ENCODE results near the gene ECHS1.
"Not testable (repeated sequence)": the region's sequence is repeated elsewhere in the genome, so short reads cannot be mapped to it uniquely, and the experiment has no call there.

Gene ECHS1

DNA sequence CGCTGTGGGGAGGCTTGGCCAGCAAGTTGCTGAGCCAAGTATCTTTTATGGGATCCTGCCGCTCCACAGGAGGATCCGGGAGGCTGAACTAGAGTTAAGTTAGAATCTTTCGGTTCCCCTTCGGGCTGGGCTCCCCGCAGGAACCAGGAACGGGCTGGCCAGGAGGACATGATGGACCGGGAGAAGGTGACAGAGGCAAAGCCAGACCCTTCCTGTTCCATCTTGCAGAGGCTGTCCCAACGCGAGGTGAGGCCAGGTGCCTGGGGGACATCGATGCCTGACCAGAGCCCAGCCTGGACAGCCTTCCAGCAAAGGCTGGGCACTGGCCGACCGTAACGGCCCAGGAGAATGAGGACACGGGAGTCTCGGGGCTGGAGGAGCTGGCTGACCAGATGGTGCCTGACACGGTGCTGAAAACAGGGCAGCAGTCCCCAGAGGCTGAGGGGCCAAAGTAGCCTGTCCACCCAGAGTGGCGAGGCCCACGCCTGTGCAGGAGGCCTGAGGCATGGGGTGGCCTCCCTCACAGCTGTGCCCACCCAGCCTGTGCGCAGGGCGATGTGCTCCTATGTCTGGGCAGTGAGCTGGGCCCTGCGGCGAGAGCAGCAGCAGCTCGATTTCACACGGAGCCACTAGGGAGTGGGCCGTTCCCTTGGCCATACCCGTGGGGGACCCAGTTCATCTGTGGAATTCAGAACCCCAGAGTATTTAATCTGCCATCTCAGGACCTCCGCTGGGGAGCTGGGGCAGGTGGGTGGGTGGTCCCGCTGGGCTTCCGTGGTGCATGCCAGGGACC, 4.1 kb upstream of the ECHS1 start:
- DNase-seq = no peak

DNA sequence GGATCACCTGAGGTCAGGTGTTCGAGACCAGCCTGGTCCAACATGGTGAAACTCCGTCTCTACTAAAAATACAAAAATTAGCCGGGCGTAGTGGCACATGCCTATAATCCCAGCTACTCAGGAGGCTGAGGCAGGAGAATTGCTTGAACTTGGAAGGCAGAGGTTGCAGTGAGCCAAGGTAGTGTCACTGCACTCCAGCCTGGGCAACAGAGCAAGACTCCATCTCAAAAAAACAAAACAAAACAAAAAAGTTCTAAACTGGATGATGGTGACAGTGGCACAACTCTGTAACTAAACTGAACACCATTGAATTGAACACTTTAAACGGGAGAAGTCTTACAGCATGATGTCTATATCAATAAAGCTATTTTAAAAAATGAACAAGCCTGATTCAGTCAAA, 3.0 kb upstream of the ECHS1 start:
- DNase-seq = not testable (repeated sequence)

DNA sequence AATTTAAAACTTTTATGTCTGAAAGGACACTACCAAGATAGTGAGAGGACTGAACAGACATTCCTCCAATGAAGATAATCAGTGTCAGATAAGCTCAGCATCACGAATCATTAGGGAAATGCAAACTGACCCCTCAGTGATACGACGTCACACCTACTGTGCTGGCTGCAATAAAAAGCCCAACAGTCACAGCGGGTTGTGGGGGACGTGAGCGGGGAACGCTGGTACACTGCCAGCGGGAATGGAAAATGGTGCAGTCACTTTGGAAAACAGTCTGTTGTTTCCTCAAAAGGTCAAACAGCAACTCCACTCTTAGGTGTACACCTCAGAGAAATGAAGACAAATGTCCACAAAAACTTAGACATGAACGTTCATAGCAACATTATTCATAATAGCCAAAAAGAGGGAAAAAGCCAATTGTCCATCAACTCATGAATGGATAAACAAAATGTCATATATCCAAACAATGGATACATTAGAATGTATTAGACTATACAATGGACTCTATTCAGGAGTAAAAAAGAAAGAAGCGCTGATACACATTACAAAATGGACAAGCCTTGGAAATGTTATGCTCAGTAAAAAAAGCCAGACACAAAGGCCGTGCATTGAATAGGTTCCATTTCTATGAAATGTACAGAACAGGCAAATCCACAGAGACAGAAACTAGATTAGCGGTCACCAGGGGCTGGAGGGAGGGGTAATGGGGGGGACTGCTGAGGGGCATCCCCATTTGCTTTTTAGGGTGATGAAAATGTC, 2.4 kb upstream of the ECHS1 start:
- DNase-seq = no peak

DNA sequence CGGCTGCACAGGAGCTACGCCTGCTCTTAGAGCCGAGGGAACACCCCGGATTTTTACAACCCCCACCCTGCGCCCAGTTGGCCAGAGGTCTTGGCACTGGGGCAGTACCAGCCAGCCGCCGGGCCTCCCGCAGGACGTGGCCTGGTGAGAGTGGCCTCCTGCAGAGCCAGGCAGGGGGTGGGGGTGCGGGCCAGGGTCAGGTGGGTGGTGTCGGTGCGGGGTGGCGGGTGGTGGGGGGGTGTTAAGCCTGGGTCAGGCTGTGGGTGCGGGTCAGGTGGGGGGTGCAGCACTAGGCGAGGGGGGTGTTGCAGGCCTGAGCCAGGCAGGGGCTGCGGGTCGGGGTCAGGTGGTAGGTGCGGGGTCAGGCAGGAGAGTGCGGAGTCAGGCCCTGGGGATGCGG, 647 bp downstream of the ECHS1 start:
- DNase-seq = no peak

DNA sequence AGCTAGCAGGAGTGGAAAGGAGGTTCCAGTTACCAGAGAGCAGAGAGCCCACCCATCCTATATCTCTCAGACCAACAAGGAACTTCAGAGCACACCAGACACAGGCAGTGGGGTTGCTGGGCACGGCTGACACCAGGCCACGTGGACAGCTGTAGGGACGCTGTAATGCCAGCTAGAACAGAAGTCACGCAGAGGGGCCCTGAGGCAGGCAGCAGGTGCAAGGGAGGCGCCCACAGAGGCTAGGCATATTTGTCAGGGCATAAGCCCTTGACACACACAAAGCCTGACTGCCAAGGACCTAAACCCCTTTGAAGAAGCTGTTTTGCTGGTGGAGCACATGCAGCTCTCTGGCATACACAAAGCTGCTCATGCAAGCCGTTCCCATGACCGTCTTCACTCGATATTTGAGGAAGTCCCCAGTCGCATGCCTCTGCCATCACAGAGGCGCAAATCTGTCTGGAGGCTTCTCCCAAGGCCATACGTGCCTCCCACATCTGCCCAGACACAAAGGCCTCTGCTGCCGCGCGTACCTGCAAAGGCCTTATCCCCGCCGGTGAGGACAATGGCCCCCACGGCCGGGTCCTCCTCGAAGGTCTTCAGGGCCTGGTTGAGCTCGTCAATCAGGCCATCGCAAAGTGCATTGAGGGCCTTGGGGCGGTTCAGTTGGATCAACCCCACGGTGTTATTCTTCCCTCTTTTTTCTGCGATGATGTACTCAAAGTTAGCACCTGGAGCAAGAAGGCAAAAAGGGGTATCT, 2.9 kb downstream of the ECHS1 start:
- DNase-seq = no peak

DNA sequence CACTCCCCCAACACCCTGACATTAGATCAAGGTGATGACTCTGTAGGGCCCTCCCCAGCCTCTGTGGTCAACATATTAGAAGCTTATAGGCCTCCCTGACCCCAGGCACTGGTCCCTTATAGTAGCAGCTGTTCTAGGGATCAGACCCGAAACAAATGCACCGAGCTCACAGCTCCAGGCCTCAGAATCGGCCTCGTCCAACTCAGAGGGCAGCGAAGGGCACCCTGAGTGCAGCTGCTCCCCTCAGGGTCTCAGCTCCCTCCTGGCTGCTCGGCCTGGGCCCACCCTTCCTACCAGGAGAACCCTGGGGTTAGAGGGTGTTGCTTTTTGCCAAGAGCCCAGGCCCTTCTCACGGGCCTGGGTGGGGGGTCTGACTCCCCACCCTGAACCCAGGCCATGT, 5.0 kb downstream of the ECHS1 start:
- DNase-seq = no peak

DNA sequence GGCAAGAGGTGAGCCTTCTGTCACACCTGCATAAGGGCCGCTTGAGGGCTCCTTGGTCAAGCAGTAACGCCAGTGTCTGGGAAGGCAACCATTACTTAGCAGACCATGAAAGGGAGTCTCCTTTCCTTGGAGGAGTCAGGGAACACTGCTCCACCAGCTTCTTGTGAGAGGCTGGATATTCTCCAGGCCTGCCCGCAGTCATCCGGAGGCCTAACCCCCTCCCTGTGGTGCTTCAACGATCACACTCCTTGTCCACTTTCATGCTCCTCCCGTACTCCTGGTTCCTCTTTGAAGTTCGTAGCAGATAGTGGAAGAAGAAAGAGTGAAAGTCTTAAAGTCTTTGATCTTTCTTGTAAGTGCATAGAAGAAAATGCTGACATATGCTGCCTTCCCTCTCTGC, 5.7 kb downstream of the ECHS1 start:
- not testable (repeated sequence) for DNase-seq

DNA sequence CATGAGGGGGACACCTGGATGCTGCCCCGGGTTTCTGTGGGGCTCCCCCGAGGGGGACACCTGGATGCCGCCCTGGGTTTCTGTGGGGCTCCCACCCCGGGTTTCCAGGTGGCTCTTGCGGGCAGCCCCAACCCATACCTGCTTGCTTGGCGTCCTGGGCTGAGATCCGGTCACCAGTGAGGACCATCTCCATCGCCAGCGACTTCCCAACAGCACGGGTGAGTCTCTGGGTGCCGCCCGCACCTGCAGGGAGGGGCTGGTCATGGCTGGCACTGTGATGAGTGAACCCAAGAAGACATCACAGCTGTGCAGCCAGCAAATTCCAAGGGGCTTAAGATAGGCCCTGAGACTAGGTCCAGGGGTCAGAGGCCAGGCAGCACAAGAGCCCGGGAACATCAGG, 6.4 kb downstream of the ECHS1 start:
- no peak for DNase-seq

DNA sequence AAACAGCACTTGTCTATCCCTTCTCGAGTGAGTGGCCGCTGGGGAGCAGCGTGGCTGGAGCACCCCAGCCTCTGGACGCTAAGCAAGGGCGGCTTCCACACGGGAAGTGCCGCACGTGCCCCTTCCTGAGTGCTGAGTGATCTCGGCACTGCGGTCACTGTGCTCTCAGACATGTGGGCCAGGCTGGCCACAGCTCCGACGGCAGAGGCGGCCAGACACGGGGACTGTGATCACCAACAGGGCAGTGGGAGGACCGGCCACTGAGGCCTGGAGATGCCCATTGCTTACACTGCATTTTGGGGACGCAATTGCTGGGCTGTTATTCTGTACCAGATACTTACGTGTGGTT, 7.0 kb downstream of the ECHS1 start:
- DNase-seq = no peak

DNA sequence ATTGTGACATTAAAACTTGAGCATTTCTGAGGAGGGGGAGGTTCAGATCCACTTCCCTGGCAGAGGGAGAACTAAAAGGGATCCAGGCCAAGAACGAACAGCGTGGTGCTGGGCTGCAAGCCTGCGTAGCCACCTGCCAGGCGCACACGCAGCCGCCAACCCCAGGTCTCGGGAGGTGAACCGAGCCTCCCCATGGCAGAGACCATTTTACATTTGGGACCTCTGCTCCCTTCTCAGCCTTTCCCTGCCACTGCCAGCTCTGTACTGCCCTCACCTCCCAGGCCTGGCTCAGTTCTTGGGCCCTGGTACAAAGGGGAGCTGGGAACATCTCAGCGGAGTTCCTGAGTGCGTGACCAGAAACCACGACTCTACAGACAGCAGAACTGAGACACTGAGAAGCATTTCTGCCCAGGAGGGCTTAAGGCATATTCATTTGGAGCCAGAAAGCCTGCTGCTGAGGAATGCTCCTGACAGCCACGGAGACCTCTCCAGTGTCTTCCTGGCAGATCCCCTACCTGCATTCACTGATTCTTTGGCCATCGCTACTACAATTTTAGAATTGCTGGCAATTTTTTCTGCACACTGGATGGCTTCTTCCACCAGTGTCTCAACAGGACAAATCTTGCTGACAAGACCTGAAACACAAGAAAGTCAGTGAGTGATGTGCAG, 7.6 kb downstream of the ECHS1 start:
- DNase-seq = no peak

DNA sequence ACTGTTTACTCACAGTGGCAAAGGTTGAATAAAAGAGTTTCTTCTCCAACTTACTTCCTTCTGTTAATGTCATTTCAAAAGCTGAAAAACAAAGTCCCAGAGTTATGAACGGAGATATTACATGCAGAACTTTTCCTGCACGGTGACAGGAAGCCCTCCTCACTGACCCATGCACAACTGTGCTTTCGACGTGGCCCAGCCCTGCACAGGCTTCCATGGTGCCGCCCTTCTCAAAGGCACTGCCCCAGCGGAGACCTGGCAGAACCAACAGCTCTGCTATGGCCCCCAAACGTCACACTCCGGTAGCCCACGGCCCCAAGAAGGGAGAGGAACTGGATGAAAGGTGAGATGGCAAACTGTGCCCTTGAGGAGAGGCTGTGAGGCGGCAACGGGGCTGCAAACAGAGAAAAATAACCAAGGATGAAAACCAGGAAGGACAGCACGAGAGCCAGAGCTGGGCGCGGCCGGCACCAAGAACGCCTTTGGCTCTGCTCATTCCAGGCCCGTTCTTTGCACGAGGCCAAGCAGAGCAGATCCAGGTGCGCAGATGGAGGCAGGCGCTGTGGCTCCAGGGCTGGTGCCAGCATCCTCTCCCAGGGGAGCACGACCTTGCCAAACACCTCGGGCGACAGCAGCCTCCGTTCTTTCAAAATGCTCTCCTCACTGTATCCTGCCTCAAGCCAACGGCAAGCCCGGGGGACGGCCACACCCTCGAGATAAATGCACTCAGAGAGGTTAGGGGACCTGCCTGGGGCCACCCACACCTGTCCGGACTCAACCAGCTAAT, 8.3 kb downstream of the ECHS1 start:
- DNase-seq = no peak

DNA sequence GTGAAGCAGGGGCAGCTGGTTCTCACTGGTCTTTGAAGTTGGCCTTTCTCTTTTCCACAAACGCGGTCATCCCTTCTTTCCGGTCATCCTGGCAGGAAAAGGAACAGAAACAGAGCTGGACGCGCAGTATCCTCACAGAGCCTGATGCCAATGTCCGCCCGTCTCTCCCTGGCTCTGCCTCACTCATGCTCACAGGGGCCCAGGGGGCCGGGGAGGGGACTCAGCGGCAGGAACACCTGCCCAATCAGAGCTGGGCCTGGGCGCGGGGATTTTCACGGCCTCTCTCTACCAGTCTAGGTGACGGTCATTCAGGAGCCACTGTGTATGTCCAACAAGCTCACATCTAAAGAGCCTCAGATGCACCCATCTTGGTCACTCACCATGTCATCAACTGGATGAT, 10.3 kb downstream of the ECHS1 start:
- DNase-seq = no peak

DNA sequence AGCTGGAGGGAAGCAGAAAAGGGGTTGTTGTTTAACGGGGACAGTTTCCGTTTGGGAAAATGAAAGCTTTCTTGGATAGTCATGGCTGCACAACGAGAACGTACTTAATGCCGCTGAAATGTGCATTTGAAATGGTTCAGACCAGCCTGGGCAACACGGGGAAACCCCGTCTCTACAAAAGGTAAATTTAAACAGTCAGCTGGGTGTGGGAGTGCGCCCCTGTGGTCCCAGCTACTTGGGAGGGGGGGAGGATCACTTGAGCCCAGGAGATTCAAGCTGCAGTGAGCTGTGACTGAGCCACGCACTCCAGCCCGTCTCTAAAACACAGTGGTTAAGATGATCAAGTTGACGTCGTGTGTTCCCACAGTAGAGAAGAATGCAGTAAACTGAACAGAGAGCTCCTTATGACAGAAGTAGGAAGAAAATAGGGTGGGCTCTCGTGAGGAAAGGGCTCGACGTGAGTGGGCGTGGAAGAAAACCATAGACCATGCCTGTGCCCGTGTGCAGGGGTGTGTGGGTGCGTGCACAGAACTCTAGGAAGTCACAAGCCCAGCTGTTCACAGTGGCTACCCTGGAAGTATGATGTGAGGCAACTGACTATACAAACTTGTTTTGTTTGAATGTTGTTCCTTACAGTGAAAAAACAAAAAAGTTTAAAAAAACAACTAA, 11.2 kb downstream of the ECHS1 start:
- DNase-seq = no peak

DNA sequence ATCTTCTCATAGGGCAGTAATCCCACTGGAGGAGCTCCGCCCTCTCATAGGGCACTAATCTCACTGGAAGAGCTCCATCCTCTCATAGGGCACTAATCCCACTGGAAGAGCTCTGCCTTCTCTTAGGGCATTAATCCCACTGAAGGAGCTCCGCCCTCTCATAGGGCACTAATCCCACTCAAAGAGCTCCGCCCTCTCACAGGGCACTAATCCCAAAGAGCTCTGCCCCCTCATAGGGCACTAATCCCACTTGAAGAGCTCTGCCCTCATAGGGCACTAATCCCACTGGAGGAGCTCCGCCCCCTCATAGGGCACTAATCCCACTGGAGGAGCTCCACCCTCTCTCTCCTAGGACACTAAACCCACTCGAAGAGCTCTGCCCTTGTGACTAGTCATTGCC, 11.9 kb downstream of the ECHS1 start:
- DNase-seq = no peak

DNA sequence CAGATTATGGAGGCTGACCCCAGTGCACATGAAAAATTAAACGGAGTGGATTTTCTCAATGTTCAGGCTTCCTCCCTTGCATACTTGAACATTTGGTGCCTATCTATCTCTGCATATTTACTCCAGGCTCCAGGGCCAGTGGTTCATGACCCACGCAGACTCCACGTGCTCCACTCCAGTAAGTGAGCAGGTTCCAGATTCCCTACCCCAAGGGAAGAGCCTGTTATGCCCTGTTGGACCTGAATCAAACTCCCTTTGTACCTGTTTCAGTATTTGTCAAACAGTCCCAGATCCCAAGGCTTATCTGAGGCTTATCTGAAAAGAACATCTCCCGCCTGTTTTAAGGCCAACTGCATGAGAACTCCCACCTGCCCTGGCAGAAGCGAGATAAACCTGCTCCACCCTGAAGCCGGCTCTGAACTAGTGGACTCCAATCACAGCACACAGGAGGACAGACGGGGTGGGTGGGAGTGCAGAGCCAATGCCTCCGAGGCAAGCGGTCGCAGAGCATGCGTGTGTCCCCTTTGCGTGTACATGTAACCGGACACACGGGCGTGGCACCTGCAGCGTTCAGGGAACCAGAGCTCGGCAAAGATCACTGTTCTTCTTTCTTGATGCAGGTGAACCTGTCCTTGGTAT, 13.1 kb downstream of the ECHS1 start:
- no peak for DNase-seq

DNA sequence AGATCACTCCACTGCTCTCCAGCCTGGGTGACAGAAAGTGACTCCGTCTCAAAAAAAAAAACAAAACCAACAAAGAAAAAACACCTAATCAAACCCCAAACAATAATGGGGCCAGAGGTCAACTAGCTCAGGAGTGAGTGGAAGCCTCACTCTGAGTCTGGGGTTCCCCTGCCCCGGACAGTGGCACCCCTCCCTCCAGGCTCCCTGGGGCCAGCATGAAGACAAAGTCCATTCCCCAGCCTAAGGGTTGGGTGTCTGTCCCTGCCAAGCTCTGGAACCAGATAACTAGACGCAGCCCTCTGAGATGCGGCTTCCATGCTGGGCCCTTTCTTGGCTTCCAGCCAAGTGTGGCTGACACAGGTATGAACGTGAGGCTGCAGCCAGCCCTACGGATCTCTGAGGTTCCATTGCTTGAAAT, 13.6 kb downstream of the ECHS1 start:
- no peak for DNase-seq

DNA sequence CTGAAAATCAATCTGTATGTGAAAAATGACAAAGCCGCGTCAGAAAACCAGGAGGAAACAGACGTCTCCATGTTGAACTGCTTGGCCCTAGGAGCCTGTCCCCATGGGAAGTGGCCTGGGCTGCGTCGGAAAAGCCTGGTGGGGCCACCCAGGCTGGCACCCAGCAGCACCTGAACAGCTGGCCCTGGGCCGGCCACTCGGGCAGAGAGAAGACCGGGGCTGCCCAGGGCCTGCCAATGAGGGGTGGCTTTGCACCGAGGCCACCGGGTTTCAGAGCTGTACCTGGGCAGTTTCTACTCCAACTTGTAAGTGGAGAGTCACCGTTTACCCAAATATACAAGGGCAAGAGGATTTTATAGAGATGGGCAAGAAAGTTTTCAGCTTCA, 14.2 kb downstream of the ECHS1 start:
- DNase-seq = no peak

DNA sequence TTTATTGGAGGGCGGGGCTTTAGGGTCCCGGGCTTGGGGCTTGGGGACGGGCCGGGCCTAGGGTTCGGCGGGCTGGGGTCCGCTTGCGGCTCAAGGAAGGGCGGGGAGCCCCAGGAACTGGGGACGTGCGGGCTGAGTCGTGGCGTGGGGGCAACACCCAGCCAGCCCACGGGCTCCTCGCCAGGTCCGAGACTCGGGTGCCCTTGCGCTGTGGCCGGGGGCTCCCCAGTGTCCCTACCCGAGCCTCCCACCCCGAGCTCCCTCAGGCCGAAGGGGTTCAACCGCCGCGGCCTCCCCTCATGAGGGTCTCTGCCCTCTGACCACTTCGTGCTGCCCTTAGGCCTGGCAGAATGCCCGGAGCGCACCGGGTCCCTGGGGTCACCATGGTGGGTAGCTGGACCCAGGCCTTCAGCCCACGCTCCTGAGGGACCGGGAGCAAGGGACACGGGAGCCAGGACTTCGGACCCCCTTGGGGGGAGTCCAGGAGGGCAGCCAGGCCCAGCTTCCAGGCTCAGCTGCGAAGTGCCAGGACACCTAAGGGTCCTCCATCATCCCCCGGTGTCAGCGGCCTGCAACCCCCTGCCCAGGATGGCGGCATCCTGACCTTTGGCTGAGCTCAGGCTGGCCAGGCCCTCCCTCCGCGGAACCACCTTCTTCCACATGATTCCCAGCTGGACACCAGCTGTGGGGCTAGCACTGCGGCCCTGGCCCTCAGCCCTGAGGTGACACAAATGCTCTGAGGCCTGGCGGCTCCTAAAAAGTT, 14.8 kb downstream of the ECHS1 start:
- no peak for DNase-seq

DNA sequence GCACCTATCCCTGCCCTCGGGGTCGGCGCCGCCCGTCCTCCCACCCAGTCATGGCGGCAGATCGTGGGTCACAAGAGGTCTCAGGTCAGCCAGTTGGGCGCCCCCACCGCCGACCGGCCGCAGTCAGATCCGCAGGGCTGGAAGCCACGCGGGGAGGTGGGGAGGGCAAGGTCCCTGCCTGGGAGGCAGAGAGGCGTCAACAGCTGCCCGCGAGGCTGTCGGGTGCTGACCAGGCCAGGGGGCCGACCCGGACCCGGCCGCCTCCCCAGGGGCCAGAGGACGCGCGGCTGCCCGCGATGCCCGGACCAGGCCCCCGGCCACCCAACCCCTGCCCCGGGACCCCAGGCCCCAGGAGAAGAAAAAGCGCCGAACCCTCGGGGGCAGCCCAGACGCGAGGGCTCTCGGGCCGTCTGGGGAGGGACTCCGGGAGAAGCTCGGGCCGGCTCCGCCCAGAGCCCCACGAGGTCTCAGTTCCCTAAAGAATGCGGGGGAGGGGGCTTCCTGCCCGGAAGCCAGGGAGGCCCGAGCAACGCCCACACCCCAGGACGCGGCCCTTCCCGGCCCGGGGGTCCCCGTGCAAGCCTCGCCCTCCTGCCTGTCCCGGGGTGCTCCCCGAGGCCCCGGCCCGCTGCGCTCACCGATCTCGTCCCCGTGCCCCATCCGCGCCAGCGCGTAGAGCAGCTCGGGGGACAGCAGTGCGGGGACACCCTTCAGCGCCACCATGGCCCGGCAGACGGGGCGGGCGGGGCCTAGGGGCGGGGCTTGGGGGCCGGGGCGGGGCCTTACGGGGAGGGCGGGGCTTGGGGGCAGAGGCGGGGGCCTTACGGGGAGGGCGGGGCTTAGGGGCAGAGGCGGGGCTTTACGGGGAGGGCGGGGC, 15.6 kb downstream of the ECHS1 start, which contains the start of gene FUOM:
FUOM (minus strand) TSS at position 735 of the 877 bp plus-strand sequence; CDS start at position 723, 12 bp downstream.
- DNase-seq = peak; percentile 72

Measured in activated CD4-positive, alpha-beta T cell treated with anti-CD3 and anti-CD28 coated beads, Interleukin-2, Interleukin-6, amounts not matched to agents 100 ng/mL and 50 ng/mL, durations not matched to agents 16 hours and 8 hours (primary cell).